ENCODE data around the gene CLCN7.

Gene CLCN7

GRCh38 chr16:1502092-1503004, 27.5 kb upstream of the CLCN7 start:
- DNase-seq (ENCODE audit: low spot score), result no peak

- DNase-seq (ENCODE audit: low spot score), result no peak
Observed at GRCh38 chr16:1501630-1502029, 26.8 kb upstream of the CLCN7 start.

- DNase-seq (ENCODE audit: low spot score), result no peak
Observed at GRCh38 chr16:1500465-1501150, 25.8 kb upstream of the CLCN7 start.

- DNase-seq (ENCODE audit: low spot score), result no peak
Observed at GRCh38 chr16:1499756-1500464, 25.1 kb upstream of the CLCN7 start.

GRCh38 chr16:1498899-1499676, 24.3 kb upstream of the CLCN7 start:
- DNase-seq (ENCODE audit: low spot score), result no peak

- DNase-seq (ENCODE audit: low spot score), result no peak
Observed at GRCh38 chr16:1497014-1497598, 22.3 kb upstream of the CLCN7 start.

- DNase-seq (ENCODE audit: low spot score), result no peak
Observed at GRCh38 chr16:1496464-1496863, 21.6 kb upstream of the CLCN7 start.

GRCh38 chr16:1495889-1496262, 21.0 kb upstream of the CLCN7 start:
- no peak for DNase-seq (ENCODE audit: low spot score)

- no peak for DNase-seq (ENCODE audit: low spot score)
Observed at GRCh38 chr16:1495211-1495888, 20.5 kb upstream of the CLCN7 start.

- DNase-seq (ENCODE audit: low spot score), result no peak
Observed at GRCh38 chr16:1494711-1495110, 19.9 kb upstream of the CLCN7 start.

GRCh38 chr16:1494129-1494640, 19.4 kb upstream of the CLCN7 start:
- no peak for DNase-seq (ENCODE audit: low spot score)

GRCh38 chr16:1493746-1494094, 18.9 kb upstream of the CLCN7 start:
- no peak for DNase-seq (ENCODE audit: low spot score)

GRCh38 chr16:1492923-1493745, 18.3 kb upstream of the CLCN7 start, which contains the start of gene TELO2:
TELO2 (plus strand) TSS chr16:1493360; CDS start chr16:1494282, 922 bp downstream.
- DNase-seq (ENCODE audit: low spot score), result peak; percentile 51

GRCh38 chr16:1492082-1492922, 17.5 kb upstream of the CLCN7 start:
- DNase-seq (ENCODE audit: low spot score), result no peak

GRCh38 chr16:1491327-1491726, 16.5 kb upstream of the CLCN7 start:
- no peak for DNase-seq (ENCODE audit: low spot score)

- no peak for DNase-seq (ENCODE audit: low spot score)
Observed at GRCh38 chr16:1489077-1489476, 14.2 kb upstream of the CLCN7 start.

- DNase-seq (ENCODE audit: low spot score), result no peak
Observed at GRCh38 chr16:1488619-1489018, 13.8 kb upstream of the CLCN7 start, which contains the start of gene PTX4. PTX4 (minus strand) TSS chr16:1488944; CDS start chr16:1488909, 35 bp downstream.

- no peak for DNase-seq (ENCODE audit: low spot score)
Observed at GRCh38 chr16:1488054-1488601, 13.3 kb upstream of the CLCN7 start.

Measured in SW480 (cell line).